ENCODE data around the gene CCDC178.

Gene CCDC178

GRCh38 chr18:32911660-32912284 is 528.7 kb downstream of the CCDC178 start:
- DNase-seq (ENCODE audit: low read depth), result no peak

- DNase-seq (ENCODE audit: low read depth), result no peak
Observed at GRCh38 chr18:32910694-32911296, 529.7 kb downstream of the CCDC178 start.

- no peak for DNase-seq (ENCODE audit: low read depth)
Observed at GRCh38 chr18:32909798-32910561, 530.5 kb downstream of the CCDC178 start.

GRCh38 chr18:32908424-32908805 is 532.1 kb downstream of the CCDC178 start:
- no peak for DNase-seq (ENCODE audit: low read depth)

- no peak for DNase-seq (ENCODE audit: low read depth)
Observed at GRCh38 chr18:32907648-32908423, 532.7 kb downstream of the CCDC178 start.

- no peak for DNase-seq (ENCODE audit: low read depth)
Observed at GRCh38 chr18:32907311-32907585, 533.3 kb downstream of the CCDC178 start.

- DNase-seq (ENCODE audit: low read depth), result no peak
Observed at GRCh38 chr18:32906506-32907310, 533.8 kb downstream of the CCDC178 start.

GRCh38 chr18:32905651-32906050 is 534.9 kb downstream of the CCDC178 start:
- no peak for DNase-seq (ENCODE audit: low read depth)

- no peak for DNase-seq (ENCODE audit: low read depth)
Observed at GRCh38 chr18:32902568-32903330, 537.8 kb downstream of the CCDC178 start.

GRCh38 chr18:32899819-32900218 is 540.7 kb downstream of the CCDC178 start:
- DNase-seq (ENCODE audit: low read depth), result no peak

GRCh38 chr18:32896776-32897547 is 543.6 kb downstream of the CCDC178 start:
- DNase-seq (ENCODE audit: low read depth), result no peak

GRCh38 chr18:32893915-32894314 is 546.6 kb downstream of the CCDC178 start:
- DNase-seq (ENCODE audit: low read depth), result no peak

- DNase-seq (ENCODE audit: low read depth), result no peak
Observed at GRCh38 chr18:32891797-32892196, 548.7 kb downstream of the CCDC178 start.

- no peak for DNase-seq (ENCODE audit: low read depth)
Observed at GRCh38 chr18:32891130-32891529, 549.4 kb downstream of the CCDC178 start.

GRCh38 chr18:32889615-32890593 is 550.6 kb downstream of the CCDC178 start:
- no peak for DNase-seq (ENCODE audit: low read depth)

GRCh38 chr18:32888306-32888705 is 552.2 kb downstream of the CCDC178 start:
- no peak for DNase-seq (ENCODE audit: low read depth)

Measured in stimulated activated CD8-positive, alpha-beta memory T cell treated with anti-CD3 and anti-CD28 coated beads, Interleukin-12 subunit alpha, Interleukin-12 subunit beta, amount 100 ng/mL, for 1 hour (primary cell).